Skin epidermis (tissue), 12 donors: Measurements from ENCODE around the gene GH1.
A peak's percentile ranks its signal among the peaks of the same experiment; 100 is the strongest.
"Not testable (repeated sequence)": the region's sequence is repeated elsewhere in the genome, so short reads cannot be mapped to it uniquely, and the experiment has no call there.

Source experiments
- H3K27ac ChIP-seq, 21 experiments: fragments of 200-600 bp; sonication (generic) in 11 of 21; one replicate each; pipeline ENCODE4 v1.5.0; 2020; ENCODE audit warnings: mild to moderate bottlenecking in 3 of 21, inconsistent platforms in 2 of 21, moderate library complexity in 2 of 21
- H3K4me3 ChIP-seq, 7 experiments: fragments of 200-600 bp; sonication (generic) in 2 of 7; one replicate each; pipeline ENCODE4 v1.5.0; 2020; ENCODE audit warnings: inconsistent platforms in 2 of 7, mild to moderate bottlenecking in 2 of 7, moderate library complexity in 1 of 7

Gene GH1

DNA sequence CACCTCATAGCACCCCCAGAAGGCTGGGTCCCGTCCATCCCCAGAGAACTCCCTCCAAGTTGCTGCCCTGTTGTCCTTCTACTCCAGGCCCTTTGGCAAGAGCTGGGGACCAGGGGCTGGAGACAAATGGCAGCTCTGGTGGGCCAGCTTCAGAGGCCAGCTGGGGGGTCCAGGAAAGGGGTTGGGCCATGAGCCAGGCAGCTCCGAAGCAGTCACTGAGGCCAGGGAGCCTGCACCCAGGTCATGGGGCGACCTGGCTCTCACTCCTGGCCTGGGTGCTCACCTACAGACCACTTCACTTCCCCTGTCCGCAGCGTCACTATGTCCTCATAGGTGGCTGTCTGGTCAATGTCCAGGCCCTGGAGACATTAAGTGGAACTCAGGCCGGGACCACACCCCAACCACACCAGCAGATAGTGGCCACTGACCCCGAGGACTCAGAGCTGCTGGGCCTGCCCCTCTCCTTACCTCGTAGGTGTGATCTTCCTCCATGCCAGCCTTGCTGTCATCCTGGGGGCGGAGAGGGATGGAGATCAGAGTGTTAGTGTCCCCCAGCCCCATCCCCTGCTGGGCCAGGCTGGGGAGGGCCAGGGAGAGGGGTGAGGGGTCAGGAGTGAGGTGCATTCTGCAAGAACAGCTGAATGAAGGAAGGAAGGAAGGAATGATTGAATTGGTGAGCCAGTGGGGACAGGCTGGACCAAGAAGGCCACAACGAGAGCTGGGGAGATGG lies 10.5 kb upstream of the GH1 start:
- no peak overlapping the region for H3K4me3 ChIP-seq
- peak overlapping the region in 1 of 21 experiments; percentile 82 for H3K27ac ChIP-seq

DNA sequence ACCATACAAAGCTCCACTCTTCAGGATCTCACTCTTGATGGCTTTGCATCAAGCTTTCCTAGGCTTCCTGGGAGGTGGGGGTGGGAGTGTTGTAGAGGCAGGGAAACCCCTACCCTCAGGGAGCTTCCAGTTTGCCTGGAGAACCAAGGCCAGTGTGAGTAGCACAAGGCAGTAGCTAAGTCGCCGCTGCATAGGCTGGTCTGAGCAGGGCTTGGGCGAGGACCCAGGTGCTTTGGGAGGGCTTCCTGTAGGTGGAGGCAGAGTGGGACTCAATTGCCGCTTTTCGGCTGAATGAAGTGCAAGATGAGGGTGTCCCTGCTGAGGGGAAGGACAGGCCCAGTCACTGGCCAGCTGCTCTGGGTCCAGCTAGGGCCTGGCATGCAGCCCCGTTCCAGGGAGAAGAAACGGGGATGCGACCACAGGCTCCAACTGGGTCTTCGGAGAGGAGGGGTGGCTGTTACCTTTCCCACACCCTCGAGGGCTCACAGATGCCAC lies 9.6 kb upstream of the GH1 start:
- H3K27ac ChIP-seq: peak overlapping the region in 1 of 21 experiments; percentile 62

DNA sequence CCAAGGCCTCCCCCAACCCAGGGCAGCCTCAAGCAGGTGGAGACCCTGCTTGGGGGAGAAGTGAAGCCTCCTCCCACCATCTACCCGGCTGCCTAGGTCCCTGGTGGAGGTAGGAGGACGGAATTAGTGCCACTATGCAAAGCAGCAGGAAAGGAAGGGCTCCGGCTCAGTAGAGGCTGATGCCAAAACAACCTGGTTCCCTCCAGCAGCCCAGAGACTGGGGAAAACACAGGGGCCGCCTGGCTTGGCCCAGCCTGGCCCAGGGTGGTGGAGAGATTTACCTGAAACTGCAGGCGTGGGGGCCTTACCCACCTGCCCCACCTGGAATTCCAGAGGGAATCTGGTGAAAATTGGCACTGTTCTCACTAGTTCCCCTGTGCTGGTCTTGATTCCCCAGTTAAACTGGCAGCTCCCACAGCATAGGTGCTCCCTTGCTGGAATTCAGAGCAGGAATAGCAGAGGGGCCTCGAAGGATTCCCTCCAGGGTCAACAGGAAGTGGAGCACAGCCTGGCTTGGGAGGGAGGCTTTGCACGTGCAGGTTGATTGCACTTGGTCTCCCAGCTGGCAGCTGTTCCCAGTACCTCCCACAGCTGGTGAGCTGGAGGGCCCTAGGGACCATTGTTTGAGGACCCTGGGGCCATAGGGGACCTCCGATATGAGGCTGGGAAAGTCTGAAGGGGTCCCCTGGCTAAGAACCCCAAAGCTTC lies 9.0 kb upstream of the GH1 start:
- peak overlapping the region in 1 of 21 experiments; percentile 62 for H3K27ac ChIP-seq

More for the DNA sequence above, 9.6 kb upstream of the GH1 start:
- H3K4me3 ChIP-seq: no peak overlapping the region

DNA sequence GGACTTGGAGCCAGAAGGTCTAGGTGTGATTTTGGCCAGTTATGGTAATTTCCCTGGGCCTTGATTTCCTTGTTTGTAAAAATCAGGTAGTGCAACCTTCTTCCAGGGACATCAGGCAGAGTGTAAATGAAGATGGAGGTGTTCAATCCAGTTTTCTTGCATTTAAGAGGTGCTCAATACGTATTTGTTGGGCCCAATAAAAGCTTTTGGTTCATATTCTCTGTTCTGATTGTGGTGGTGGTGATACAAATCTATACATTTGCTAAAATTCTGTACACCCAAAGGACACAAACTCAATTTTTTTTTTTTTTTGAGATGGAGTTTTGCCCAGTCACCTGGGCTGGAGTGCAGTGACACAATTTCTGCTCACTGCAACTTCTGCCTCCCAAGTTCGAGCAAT lies 7.5 kb upstream of the GH1 start:
- H3K4me3 ChIP-seq: no peak overlapping the region

More for the DNA sequence above, 9.0 kb upstream of the GH1 start:
- no peak overlapping the region for H3K4me3 ChIP-seq

DNA sequence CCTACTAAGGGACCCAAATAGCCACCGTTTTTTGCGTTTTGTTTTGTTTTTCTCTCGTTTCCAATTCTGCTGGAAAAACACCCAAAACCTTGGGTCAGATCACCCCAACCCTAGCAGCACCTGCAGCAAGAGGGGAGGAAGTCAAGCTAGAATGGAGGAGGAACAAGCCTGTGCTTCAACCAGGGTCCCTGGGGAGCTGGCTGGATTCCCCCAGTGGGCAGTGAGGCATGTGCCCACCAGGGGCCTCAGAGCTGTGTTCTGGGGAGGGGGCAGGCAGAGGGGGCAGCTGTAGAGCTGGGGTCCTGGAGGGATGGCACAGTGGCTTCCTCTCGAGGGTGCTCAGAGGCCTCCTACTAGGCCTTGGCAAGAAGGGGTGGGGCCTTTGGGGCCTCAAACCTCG lies 7.0 kb upstream of the GH1 start:
- H3K4me3 ChIP-seq: no peak overlapping the region
- H3K27ac ChIP-seq: peak overlapping the region in 1 of 21 experiments; percentile 60

More for the DNA sequence above, 7.5 kb upstream of the GH1 start:
- H3K27ac ChIP-seq: peak overlapping the region in 1 of 21 experiments; percentile 60

DNA sequence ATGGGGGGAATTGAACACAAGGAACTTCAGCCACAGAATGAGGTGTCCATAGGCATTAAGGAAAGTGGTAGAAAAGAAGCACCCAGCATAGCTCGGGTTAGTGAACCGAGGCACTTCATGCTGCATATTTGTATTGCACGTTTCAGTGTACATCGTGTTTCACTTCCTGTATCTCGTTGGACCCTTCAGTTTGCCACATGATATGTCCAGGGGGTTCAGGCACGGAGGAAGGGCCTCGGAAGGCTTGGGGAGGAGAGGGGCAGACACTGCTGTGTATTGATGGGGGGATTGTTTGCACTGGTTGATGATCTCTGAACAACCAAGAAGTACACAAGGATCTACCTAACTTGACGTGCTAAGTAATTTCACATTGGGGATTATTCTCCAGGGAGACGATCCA lies 3.8 kb upstream of the GH1 start:
- H3K27ac ChIP-seq, H3K4me3 ChIP-seq: not testable (repeated sequence)

DNA sequence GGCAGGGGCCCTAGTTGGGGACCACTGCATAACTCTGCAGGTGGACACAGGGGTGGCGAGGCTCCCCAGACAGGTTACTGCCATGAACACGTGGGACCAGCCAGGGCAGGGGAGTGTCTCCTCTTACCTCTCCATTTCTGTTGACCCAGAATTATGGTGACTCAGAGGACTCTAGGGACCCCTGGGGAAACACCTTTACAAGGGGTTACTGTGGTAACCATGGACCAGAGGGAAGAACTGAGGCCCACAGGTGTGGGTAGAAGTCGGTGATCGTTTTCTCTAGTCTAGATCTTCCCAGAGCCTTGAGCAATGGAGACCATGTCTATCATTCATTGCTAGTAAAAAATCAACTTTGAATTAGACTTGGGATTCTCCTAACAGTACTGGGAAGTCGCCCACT lies 2.1 kb upstream of the GH1 start:
- not testable (repeated sequence) for H3K4me3 ChIP-seq

DNA sequence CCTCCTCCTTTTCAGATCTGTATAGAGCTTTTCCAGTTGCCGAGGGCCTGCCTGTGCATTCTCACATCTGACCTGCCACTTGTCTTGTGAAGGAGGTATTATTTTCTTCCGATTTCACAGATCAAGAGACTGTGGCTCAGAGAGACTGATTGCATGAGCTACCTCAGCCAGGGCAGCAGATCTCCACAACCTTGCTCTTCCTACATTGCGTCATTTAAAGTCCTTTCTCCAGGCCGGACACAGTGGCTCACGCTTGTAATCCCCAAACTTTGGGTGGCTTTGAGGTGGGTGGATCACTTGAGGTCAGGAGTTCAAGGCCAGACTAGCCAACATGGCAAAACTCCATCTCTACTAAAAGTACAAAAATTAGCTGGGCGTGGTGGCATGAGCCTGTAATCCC lies 1.4 kb upstream of the GH1 start:
- not testable (repeated sequence) for H3K4me3 ChIP-seq, H3K27ac ChIP-seq

More for the DNA sequence above, 2.1 kb upstream of the GH1 start:
- not testable (repeated sequence) for H3K27ac ChIP-seq

DNA sequence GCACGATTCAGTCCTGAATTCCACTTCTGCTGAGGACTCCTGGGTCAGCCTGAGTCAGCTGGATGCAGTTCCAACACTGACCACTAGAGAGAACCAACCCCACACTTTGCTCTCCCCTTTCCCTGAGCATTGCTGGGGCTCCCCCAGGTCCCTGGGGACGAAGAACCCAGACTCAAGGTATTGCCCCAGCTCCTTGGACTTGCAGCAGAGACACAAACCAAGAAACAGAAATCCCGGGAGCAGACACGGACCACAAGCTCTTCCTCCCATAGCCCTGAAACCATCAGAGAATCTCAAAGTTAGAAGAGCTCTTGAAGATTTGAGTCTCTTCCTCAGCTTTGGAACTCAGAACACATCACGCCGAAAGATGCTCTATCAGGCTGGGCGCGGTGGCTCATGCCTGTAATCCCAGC lies 678 bp upstream of the GH1 start:
- H3K27ac ChIP-seq: no peak overlapping the region

DNA sequence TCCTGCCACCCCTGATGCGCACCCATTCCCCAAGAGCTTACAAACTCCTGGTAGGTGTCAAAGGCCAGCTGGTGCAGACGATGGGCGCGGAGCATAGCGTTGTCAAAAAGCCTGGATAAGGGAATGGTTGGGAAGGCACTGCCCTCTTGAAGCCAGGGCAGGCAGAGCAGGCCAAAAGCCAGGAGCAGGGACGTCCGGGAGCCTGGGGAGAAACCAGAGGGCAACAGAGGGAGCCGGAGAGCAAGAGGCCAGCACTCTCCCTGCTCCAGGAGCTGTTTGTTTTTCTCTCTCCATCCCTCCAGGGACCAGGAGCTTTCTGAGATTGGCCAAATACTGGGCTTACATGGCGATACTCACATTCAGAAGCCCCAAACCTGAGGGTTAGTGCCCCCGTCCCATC lies 334 bp downstream of the GH1 start:
- no peak overlapping the region for H3K4me3 ChIP-seq
- no peak overlapping the region for H3K27ac ChIP-seq

More for the DNA sequence above, 678 bp upstream of the GH1 start:
- no peak overlapping the region for H3K4me3 ChIP-seq

DNA sequence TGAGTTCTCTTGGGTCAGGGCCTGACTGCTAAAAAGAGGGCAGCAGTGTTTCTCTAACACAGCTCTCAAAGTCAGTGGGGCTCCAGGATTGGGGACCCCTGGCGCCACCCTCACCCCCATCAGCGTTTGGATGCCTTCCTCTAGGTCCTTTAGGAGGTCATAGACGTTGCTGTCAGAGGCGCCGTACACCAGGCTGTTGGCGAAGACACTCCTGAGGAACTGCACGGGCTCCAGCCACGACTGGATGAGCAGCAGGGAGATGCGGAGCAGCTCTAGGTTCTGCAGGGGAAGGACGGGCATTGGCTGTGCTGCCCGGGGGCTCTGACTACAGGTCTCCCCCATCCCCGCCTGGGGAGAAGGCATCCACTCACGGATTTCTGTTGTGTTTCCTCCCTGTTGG lies 993 bp downstream of the GH1 start:
- Histone ChIP-seq H3K27ac (no peak overlapping the region), H3K4me3 (no peak overlapping the region)

DNA sequence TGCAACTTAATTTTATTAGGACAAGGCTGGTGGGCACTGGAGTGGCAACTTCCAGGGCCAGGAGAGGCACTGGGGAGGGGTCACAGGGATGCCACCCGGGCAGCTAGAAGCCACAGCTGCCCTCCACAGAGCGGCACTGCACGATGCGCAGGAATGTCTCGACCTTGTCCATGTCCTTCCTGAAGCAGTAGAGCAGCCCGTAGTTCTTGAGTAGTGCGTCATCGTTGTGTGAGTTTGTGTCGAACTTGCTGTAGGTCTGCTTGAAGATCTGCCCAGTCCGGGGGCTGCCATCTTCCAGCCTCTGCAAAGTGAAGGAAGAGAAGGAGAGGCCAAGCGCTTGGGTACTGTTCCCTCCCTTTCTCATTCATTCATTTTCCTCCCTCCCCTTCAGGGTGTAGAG lies 1.4 kb downstream of the GH1 start:
- not testable (repeated sequence) for H3K27ac ChIP-seq, H3K4me3 ChIP-seq

DNA sequence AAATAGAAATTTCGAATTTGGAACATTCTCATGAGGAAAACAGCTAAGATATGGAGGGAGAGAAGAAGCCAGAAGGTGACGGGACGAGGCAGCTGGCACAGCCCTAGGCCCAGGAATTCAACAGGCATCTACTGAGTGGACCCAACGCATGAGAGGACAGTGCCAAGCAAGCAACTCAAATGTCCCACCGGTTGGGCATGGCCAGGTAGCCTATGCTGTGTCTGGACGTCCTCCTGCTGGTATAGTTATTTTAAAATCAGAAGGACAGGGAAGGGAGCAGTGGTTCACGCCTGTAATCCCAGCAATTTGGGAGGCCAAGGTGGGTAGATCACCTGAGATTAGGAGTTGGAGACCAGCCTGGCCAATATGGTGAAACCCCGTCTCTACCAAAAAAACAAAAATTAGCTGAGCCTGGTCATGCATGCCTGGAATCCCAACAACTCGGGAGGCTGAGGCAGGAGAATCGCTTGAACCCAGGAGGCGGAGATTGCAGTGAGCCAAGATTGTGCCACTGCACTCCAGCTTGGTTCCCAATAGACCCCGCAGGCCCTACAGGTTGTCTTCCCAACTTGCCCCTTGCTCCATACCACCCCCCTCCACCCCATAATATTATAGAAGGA lies 2.0 kb downstream of the GH1 start:
- Histone ChIP-seq H3K27ac (no peak overlapping the region), H3K4me3 (no peak overlapping the region)

DNA sequence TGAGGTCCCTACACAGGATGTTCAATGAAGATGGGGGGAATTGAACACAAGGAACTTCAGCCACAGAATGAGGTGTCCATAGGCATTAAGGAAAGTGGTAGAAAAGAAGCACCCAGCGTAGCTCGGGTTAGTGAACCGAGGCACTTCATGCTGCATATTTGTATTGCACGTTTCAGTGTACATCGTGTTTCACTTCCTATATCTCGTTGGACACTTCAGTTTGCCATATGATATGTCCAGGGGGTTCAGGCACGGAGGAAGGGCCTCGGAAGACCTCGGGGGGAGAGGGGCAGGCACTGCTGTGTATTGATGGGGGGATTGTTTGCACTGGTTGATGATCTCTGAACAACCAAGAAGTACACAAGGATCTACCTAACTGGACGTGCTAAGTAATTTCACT lies 2.9 kb downstream of the GH1 start:
- not testable (repeated sequence) for H3K4me3 ChIP-seq, H3K27ac ChIP-seq

DNA sequence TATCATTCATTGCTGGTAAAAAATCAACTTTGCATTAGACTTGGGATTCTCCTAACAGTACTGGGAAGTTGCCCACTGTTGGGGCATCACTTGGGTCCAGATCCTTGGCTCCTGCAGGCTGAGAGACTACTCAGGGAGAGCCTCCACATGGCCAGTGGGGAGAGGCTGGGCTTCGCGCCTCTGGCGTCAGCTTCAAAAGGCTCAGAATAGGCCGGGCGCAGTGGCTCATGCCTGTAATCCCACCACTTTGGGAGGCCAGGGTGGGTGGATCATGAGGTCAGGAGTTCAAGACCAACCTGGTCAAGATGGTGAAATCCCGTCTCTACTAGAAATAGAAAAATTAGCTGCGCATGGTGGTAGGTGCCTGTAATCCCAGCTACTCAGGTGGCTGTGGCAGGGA lies 4.2 kb downstream of the GH1 start:
- Histone ChIP-seq H3K27ac (no peak overlapping the region), H3K4me3 (no peak overlapping the region)

DNA sequence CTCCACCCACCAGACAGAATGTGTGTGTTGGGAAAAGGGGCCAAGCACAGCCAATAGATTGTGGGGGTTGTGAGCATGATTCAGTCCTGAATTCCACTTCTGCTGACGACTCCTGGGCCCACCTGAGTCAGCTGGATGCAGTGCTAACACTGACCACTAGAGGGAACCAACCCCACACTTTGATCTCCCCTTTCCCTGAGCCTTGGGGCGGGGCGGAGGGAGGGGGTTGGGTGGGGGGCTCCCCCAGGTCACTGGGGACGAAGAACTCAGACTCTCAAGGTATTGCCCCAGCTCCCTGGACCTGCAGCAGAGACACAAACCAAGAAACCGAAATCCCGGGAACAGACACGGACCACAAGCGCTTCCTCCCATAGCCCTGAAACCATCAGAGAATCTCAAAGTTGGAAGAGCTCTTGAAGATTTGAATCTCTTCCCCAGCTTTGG lies 7.0 kb downstream of the GH1 start:
- Histone ChIP-seq H3K27ac (no peak overlapping the region), H3K4me3 (no peak overlapping the region)

DNA sequence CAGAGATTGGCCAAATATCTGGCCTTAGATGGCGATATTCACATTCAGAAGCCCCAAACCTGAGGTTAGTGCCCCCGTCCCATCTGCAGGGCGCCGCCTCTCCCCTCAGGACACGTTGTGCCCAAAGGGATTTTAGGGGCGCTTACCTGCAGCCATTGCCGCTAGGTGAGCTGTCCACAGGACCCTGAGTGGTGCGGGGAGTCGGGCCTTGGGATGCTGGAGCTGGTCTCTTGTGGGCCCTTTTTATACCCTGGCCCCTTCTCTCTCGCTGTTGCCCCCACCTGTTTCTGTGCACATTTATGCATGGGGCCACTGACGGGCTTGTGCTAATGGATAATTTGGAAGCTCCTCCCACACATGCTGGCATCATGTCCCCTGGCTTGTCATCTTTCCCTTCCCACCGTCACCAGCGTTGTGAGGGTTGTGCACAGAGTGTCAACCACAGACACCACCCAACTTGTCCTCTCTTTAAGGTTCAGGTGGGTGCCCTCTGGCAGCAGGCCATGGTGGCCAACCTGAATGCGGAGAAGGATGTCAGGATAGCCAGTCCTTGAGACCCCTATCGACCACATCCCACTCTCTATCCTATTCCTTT lies 7.5 kb downstream of the GH1 start, which contains the start of gene CSHL1:
Gene CSHL1, minus strand, starts transcription at position 218 of the 595 bp plus-strand sequence. Its CDS starts 62 bp downstream, at position 156.
- Histone ChIP-seq H3K4me3 (no peak within 1 kb of the TSS), H3K27ac (no peak within 1 kb of the TSS)

DNA sequence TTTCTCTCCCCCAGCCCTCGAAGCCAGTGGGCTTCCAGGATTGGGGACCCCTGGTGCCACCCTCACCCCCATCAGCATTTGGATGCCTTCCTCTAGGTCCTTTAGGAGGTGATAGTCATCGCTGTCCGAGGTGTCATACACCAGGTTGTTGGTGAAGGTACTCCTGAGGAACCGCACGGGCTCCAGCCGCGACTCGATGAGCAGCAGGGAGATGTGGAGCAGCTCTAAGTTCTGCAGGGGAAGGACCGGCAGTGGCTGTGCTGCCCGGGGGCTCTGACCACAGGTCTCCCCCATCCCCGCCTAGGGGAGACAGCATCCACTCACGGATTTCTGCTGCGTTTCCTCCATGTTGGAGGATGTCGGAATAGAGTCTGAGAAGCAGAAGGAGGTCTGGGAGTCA lies 8.5 kb downstream of the GH1 start:
- Histone ChIP-seq H3K4me3 (no peak overlapping the region), H3K27ac (no peak overlapping the region)

DNA sequence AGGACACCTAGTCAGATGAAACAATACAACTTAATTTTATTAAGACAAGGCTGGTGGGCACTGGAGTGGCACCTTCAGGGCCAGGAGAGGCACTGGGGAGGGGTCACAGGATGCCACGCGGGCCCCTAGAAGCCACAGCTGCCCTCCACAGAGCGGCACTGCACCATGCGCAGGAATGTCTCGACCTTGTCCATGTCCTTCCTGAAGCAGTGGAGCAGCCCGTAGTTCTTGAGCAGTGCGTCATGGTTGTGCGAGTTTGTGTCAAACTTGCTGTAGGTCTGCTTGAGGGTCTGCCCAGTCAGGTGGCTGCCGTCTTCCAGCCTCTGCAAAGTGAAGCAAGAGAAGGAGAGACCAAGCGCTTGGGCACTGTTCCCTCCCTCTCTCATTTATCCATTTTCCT lies 9.1 kb downstream of the GH1 start:
- H3K27ac ChIP-seq, H3K4me3 ChIP-seq: not testable (repeated sequence)

DNA sequence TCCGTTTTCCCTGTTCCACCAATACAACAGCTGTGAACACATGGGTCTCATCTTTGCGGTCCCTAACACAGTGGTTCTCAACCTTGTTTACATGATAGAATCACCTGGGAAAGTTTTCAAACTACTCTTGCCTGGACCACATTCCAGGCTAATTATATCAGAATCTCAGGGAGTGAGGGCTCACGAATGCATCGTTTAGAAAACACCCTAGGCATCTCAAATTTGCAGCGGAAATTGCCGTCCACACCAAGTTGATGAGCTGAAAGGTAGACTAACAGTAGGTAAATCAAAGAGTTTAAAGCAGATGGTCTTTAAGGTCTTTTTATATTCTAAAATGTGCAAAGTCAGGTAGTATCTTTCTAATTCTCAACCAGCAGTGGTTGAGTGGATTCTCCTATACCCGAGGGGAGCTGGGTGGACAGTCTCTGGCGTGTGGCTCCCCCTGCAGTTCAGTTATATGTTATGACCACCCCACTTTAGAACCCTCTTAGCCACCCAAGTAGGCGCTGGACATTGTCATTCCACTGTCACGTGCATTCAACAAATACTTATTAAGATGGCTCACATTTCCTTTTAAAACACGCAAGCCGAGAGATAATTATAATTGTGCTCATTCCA lies 11.4 kb downstream of the GH1 start:
- not testable (repeated sequence) for H3K4me3 ChIP-seq, H3K27ac ChIP-seq
